Right lobe of liver (tissue), 6 donors: ENCODE measurements around the gene TRAP1. TPM values are rescaled to one million over a fixed set of nuclear protein-coding genes. Genes with fewer than 3 reads are reported as not detected.

Experiments used
- ATAC-seq, 4 donors: fragments of 200-7000 bp; cut with Tn5 transposase; one replicate each; pipeline ENCODE4 v1.9.1; 2020; ENCODE audit warnings: mild to moderate bottlenecking in 4 of 4, moderate library complexity in 4 of 4
- DNase-seq, 3 donors: peaks; one replicate each; pipeline ENCODE4 v3.0.0-alpha.2; 2020
- H3K27ac ChIP-seq, 3 donors: fragments of 200-600 bp; one replicate each; pipeline ENCODE4 v1.8.0; 2022
- H3K27me3 ChIP-seq, 2 donors: fragments of 200-600 bp; one replicate each; pipeline ENCODE4 v1.8.0; 2022
- H3K36me3 ChIP-seq, 4 donors: fragments of 200-600 bp; sonication (generic) in 1 of 4; one replicate each; pipeline versions ENCODE4 v1.5.1 to v1.8.0; 2017 to 2022; ENCODE audit warnings: control low read depth in 1 of 4
- H3K4me1 ChIP-seq, 4 donors: fragments of 200-600 bp; sonication (generic) in 1 of 4; one replicate each; pipeline versions ENCODE4 v1.5.1 to v1.8.0; 2017 to 2022; ENCODE audit warnings: control low read depth in 1 of 4
- H3K4me3 ChIP-seq, 3 donors: fragments of 200-600 bp; one replicate each; pipeline ENCODE4 v1.8.0; 2022
- H3K9me3 ChIP-seq, 4 donors: fragments of 200-600 bp; sonication (generic) in 1 of 4; one replicate each; pipeline versions ENCODE4 v1.5.1 to v1.8.0; 2017 to 2022; ENCODE audit warnings: control low read depth in 1 of 4
- POLR2A ChIP-seq: fragments of 450-650 bp; IDR thresholded peaks from one replicate; pipeline ENCODE4 v1.6.1; 2017; ENCODE audit warnings: antibody characterized with exemption, mild to moderate bottlenecking
- WGBS: methylation state at CpG from one replicate; pipeline ENCODE4 v1.1.6; 2018; ENCODE audit warnings: low coverage, low lambda C conversion rate; ENCODE audit not compliant: insufficient coverage; ENCODE audit errors: missing lambda C conversion rate; 5-methylcytosine and 5-hydroxymethylcytosine counted together
- intact Hi-C, 2 donors: fragments of 100-400 bp; cut with DNase I; formaldehyde crosslinking; loops; one replicate each; pipeline versions ENCODE4 v1.11.2 to v1.14.1; 2022
- total RNA-seq, 6 experiments: library from RNA; depleted of rRNA in 2 of 6; stranded (reverse); fragments of >200 nt in 2 of 6; fragmentation: NEBNext Ultra II Directional in 3 of 6; extraction: Animal tissue kit (Norgen Biotek cat#: 25700) in 3 of 6; gene quantifications; one replicate each; pipeline versions ENCODE4 v1.1.0 to v1.2.4, GENCODE V29; 2016 to 2023
- TF ChIP-seq, protein P1 (sequence below), 4 donors: fragments of 200-600 bp in 3 of 4; fragments of 450-650 bp in 1 of 4; IDR thresholded peaks; one replicate each; pipeline versions ENCODE4 v1.5.1 to v1.8.0; 2016 to 2022; ENCODE audit warnings: antibody characterized with exemption in 4 of 4, mild to moderate bottlenecking in 2 of 4
- donor health status: DM: no; HTN: yes; CAD: no.
- donor health status: DM: no; HTN: no; CAD: no.
- donor health status: DM: no; HTN: no; CAD: no.
- donor health status: DM: no; HTN: yes; CAD: no.
- donor health status: DM: no; HTN: yes; CAD: no.

TRAP1 gene
- total RNA-seq, 6 experiments from 2014 or later = 93.4 to 169 (median 123) TPM

DNA sequence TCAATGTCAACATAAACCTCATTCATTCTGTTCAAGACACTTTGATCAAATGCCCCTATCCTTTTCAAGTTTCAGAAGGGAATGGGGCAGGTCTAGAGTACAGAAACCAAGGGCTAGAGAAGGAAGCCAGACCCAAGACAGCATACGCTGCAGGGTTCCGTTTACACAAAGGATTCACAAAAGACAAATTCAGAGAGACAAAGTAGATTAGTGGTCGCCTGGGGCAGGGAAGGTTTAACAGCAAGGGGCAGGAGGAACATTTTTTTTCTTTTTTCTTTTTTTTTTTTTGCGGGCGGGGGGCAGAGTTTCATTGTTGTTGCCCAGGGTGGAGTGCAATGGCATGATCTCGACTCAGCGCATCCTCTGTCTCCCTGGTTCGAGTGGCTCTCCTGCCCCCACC lies 19.9 kb upstream of the TRAP1 start:
- Histone ChIP-seq H3K36me3 (peaks cover 5 to 91% (median 42%) of the 10 kb centered on the region in 4 donors), H3K27ac (no peak overlapping the region), H3K9me3 (no peaks in the 10 kb centered on the region), H3K27me3 (no peaks in the 10 kb centered on the region), H3K4me1 (no peaks in the 10 kb centered on the region), H3K4me3 (no peak overlapping the region)
- DNase-seq = no peak
- intact Hi-C loops = no loop called here
- TF ChIP-seq POLR2A = no peak
- TF ChIP-seq, protein P1, sequence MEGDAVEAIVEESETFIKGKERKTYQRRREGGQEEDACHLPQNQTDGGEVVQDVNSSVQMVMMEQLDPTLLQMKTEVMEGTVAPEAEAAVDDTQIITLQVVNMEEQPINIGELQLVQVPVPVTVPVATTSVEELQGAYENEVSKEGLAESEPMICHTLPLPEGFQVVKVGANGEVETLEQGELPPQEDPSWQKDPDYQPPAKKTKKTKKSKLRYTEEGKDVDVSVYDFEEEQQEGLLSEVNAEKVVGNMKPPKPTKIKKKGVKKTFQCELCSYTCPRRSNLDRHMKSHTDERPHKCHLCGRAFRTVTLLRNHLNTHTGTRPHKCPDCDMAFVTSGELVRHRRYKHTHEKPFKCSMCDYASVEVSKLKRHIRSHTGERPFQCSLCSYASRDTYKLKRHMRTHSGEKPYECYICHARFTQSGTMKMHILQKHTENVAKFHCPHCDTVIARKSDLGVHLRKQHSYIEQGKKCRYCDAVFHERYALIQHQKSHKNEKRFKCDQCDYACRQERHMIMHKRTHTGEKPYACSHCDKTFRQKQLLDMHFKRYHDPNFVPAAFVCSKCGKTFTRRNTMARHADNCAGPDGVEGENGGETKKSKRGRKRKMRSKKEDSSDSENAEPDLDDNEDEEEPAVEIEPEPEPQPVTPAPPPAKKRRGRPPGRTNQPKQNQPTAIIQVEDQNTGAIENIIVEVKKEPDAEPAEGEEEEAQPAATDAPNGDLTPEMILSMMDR (IDR thresholded peaks at IDR 0.05) = no peak
- WGBS = 88% methylated on average over 8 of the region's 8 CpGs
- ATAC-seq = no peak

DNA sequence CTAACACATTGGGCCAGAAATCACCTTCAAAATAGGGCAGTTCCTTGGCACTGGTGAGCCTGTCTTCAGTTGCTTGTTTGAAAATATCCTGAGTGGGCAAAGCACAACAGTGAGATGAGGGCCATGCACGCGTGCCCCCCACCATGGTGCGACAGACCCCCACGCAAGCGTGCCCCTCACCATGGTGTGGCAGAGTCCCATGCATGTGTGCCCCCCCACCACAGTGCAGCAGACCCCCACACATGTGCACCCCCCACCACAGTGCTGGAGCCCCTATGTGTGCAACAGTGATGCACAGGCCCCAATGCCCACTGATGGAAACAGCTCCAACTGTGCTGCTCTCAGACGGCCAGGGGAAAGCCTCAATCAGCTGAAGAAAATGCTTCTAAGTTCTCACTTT lies 18.8 kb upstream of the TRAP1 start:
- 93% methylated on average over 6 of the region's 6 CpGs for WGBS
- no peak for TF ChIP-seq POLR2A
- TF ChIP-seq, protein P1 (IDR thresholded peaks at IDR 0.05) = no peak

DNA sequence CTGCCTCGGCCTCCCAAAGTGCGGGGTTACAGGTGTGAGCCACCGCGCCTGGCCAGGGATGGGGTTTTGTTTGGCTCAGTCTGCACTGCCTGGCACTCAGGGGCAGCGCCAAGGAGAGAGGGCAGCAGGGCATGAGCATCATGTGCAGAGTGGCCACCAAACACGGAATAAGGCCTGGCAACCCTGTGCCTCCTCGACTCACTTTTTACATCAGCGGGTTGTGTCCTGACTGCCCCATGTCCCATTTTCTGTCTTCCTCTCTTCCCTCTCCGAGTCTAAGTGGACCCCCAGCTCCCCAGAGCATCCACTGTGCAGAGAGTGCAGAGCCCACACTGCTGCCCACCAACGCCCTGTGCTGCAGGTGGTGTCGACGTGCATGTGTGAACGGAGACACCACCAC lies 18.2 kb upstream of the TRAP1 start:
- TF ChIP-seq, protein P1 (IDR thresholded peaks at IDR 0.05) = no peak
- TF ChIP-seq POLR2A = no peak
- H3K27ac ChIP-seq = no peak overlapping the region
- no peaks in the 10 kb centered on the region for H3K9me3 ChIP-seq
- 100% methylated on average over 5 of the region's 13 CpGs for WGBS
- H3K4me3 ChIP-seq = no peak overlapping the region
- H3K4me1 ChIP-seq = no peaks in the 10 kb centered on the region
- peak in 1 of 3 donors; percentile 44 for DNase-seq
- no peaks in the 10 kb centered on the region for H3K27me3 ChIP-seq
- no peak for ATAC-seq
- intact Hi-C loops = no loop called here
- peaks cover 5 to 91% (median 48%) of the 10 kb centered on the region in 4 donors for H3K36me3 ChIP-seq

More for the DNA sequence above, 18.8 kb upstream of the TRAP1 start:
- H3K27ac ChIP-seq = no peak overlapping the region
- ATAC-seq = no peak
- no peaks in the 10 kb centered on the region for H3K27me3 ChIP-seq
- peaks cover 5 to 91% (median 47%) of the 10 kb centered on the region in 4 donors for H3K36me3 ChIP-seq
- no peaks in the 10 kb centered on the region for H3K9me3 ChIP-seq
- DNase-seq = no peak
- no peak overlapping the region for H3K4me3 ChIP-seq
- H3K4me1 ChIP-seq = no peaks in the 10 kb centered on the region
- intact Hi-C loops = no loop called here

DNA sequence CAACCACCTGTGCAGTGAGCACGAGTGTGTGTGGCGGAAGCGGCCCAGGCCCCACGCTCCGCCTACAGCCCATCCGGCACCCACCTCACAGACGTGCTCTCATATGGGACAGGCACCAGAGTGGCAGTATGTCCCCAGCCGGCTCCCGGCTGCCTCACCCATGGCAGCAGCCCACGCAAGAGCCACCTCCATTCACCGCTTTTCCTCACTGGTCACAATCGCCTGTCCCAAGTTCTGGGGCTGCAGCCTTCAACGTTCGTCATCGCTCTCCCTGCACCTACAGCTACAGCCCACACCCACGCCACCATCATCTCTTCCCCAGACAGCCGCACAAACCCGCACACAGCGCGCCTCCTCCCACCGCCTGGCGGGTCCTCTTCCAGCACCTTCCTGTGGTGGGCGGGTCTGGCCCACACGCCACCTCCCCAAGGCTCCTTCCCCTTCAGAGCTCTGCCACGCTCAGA lies 17.5 kb upstream of the TRAP1 start:
- TF ChIP-seq, protein P1 (IDR thresholded peaks at IDR 0.05) = no peak
- no peak for TF ChIP-seq POLR2A
- H3K4me3 ChIP-seq = no peak overlapping the region
- intact Hi-C loops = no loop called here
- no peaks in the 10 kb centered on the region for H3K4me1 ChIP-seq
- 96% methylated on average over 13 of the region's 25 CpGs for WGBS
- DNase-seq = peak in 1 of 3 donors; percentile 54
- H3K9me3 ChIP-seq = no peaks in the 10 kb centered on the region
- H3K27ac ChIP-seq = no peak overlapping the region
- H3K36me3 ChIP-seq = peaks cover 5 to 91% (median 49%) of the 10 kb centered on the region in 4 donors
- peak in 1 of 4 donors; percentile 6 for ATAC-seq
- H3K27me3 ChIP-seq = no peaks in the 10 kb centered on the region
